ENCODE data around the gene TRIM4.

DNA sequence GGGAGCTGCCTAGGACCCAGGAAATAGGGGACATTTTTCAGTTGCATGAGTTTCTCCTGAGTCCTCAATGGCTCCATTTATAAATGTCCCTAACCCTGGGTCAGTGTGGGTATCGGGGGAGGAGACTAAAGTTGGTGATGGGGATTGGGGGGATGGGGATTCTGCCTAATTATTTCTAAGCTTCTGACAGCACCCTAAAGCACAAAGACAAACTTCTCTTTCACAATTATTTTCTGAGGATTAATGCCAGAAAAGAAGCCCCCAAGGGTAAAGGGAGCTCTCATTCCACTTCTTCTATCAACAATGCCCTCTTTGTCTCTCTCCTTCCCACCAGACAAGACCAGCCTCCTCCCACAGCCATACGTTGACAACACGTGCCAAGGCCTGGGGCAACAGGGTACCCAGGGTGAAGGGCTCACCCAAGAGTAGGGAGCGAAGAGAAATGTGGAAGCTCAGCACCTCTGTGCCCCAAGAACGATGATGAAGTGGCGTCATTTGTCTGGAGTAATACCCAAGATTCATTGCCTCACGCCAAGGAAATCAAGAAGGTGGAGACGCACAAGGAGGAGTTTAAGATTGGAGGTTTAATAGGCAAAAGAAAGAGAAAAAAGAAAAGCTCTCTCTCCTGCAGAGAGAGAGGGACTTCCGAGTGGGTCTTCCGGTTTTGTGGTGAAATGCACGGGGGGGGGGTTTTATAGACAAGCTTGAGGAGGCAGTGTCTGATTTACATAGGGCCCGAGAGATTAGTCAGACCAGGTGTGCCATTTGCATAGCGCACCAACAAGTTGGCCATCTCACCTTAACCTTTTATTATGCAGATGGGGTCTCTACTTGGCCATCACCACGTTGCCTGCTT is 24.5 kb upstream of the TRIM4 start:
- TF ChIP-seq, protein P1, sequence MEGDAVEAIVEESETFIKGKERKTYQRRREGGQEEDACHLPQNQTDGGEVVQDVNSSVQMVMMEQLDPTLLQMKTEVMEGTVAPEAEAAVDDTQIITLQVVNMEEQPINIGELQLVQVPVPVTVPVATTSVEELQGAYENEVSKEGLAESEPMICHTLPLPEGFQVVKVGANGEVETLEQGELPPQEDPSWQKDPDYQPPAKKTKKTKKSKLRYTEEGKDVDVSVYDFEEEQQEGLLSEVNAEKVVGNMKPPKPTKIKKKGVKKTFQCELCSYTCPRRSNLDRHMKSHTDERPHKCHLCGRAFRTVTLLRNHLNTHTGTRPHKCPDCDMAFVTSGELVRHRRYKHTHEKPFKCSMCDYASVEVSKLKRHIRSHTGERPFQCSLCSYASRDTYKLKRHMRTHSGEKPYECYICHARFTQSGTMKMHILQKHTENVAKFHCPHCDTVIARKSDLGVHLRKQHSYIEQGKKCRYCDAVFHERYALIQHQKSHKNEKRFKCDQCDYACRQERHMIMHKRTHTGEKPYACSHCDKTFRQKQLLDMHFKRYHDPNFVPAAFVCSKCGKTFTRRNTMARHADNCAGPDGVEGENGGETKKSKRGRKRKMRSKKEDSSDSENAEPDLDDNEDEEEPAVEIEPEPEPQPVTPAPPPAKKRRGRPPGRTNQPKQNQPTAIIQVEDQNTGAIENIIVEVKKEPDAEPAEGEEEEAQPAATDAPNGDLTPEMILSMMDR (IDR thresholded peaks at IDR 0.05), result no peak
- no peak for TF ChIP-seq POLR2A (IDR thresholded peaks at IDR 0.05)

All from esophagus squamous epithelium (tissue), 4 donors.